Activated T-cell treated with anti-CD3 and anti-CD28 coated beads for 4 hours (primary cell): ENCODE data around the gene PEX10.
"Not testable (repeated sequence)": the region's sequence is repeated elsewhere in the genome, so short reads cannot be mapped to it uniquely, and the experiment has no call there.

Experiments
- DNase-seq: peaks from one replicate; pipeline ENCODE4 v3.0.0-alpha.2; 2020

The PEX10 gene

GRCh38 chr1:2412395-2412772, at the start of gene PEX10:
Gene PEX10 (minus strand): TSS chr1:2412564. CDS start chr1:2412502, 62 bp downstream.
- DNase-seq: peak; percentile 98

GRCh38 chr1:2460996-2461751, 48.8 kb upstream of the PEX10 start:
- DNase-seq: no peak

GRCh38 chr1:2460203-2460602, 47.8 kb upstream of the PEX10 start:
- no peak for DNase-seq

- DNase-seq: no peak
Observed at GRCh38 chr1:2459757-2460156, 47.4 kb upstream of the PEX10 start.

- DNase-seq: not testable (repeated sequence)
Observed at GRCh38 chr1:2459102-2459753, 46.9 kb upstream of the PEX10 start.

GRCh38 chr1:2458687-2459086, 46.3 kb upstream of the PEX10 start:
- DNase-seq: no peak

- no peak for DNase-seq
Observed at GRCh38 chr1:2457444-2457843, 45.1 kb upstream of the PEX10 start.

GRCh38 chr1:2455757-2456156, 43.4 kb upstream of the PEX10 start:
- no peak for DNase-seq

GRCh38 chr1:2454227-2454626, 41.9 kb upstream of the PEX10 start:
- DNase-seq: no peak

GRCh38 chr1:2452932-2453315, 40.6 kb upstream of the PEX10 start:
- no peak for DNase-seq

- DNase-seq: no peak
Observed at GRCh38 chr1:2452201-2452931, 40.0 kb upstream of the PEX10 start.

- no peak for DNase-seq
Observed at GRCh38 chr1:2451741-2452140, 39.4 kb upstream of the PEX10 start.

- DNase-seq: no peak
Observed at GRCh38 chr1:2449636-2450454, 37.5 kb upstream of the PEX10 start.

- DNase-seq: no peak
Observed at GRCh38 chr1:2448098-2448445, 35.7 kb upstream of the PEX10 start.

- DNase-seq: no peak
Observed at GRCh38 chr1:2447276-2448097, 35.1 kb upstream of the PEX10 start.

GRCh38 chr1:2446861-2447260, 34.5 kb upstream of the PEX10 start:
- DNase-seq: no peak

- DNase-seq: no peak
Observed at GRCh38 chr1:2446394-2446793, 34.0 kb upstream of the PEX10 start.

- DNase-seq: no peak
Observed at GRCh38 chr1:2445823-2446215, 33.5 kb upstream of the PEX10 start.

- DNase-seq: no peak
Observed at GRCh38 chr1:2445162-2445822, 32.9 kb upstream of the PEX10 start.

- DNase-seq: no peak
Observed at GRCh38 chr1:2444138-2444591, 31.8 kb upstream of the PEX10 start.

GRCh38 chr1:2443277-2444137, 31.1 kb upstream of the PEX10 start:
- no peak for DNase-seq
